ENCODE results near the gene PPP1R9A. TPM values are rescaled to one million over a fixed set of nuclear protein-coding genes. Genes with fewer than 3 reads are reported as not detected.

The PPP1R9A gene
- total and polyA plus RNA-seq, 7 experiments from 2014 or later, result 0.21 to 1.4 TPM; not detected in 5

DNA sequence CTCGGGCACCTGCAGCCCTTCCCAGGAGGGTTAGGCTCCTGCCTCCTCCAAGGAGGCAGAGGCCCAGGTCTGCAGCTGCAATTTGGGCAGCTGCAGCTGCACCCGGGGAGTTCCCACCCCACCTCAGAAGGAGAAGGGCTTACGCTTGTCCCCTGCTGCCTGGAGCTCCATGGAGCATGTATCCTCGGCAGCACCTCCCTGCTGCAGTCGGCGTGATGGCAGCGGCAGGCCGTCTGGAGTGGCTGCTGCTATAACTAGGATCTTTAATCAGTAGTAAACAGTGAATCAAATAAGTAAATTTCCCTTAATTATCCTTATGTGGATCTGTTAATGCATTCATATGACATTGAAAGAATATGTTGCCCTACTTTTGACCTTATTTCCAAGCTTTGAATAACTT, 250.0 kb downstream of the PPP1R9A start:
- H3K27me3 ChIP-seq (ENCODE audit: control insufficient read depth in 2 of 2, insufficient read depth in 2 of 2, low read length in 2 of 2), result no peaks in the 10 kb centered on the region
- POLR2A ChIA-PET, result no interaction called here
- no peak overlapping the region for H3K27ac ChIP-seq (ENCODE audit: low read depth, low read length)
- Mint-ChIP-seq H3K27me3 (peaks cover 0 to 3% (median 0%) of the 10 kb centered on the region in 5 donors), H3K4me3 (no peak overlapping the region), H3K4me1 (no peaks in the 10 kb centered on the region), H3K27ac (no peak overlapping the region), H3K36me3 (no peaks in the 10 kb centered on the region), H3K9me3 (peaks cover 0 to 3% (median 0%) of the 10 kb centered on the region in 11 donors)
- CTCF ChIA-PET, result no interaction called here
- H3K36me3 ChIP-seq (ENCODE audit: control insufficient read depth in 2 of 3, insufficient read depth in 3 of 3, low read length in 3 of 3), result no peaks in the 10 kb centered on the region
- H3K4me3 ChIP-seq (ENCODE audit: low read length), result no peak overlapping the region
- no peaks in the 10 kb centered on the region for H3K4me1 ChIP-seq (ENCODE audit: control insufficient read depth in 2 of 2, insufficient read depth in 2 of 2, low read length in 2 of 2)
- intact Hi-C loops (cut with micrococcal nuclease), result no loop called here
- ATAC-seq (no peak), DNase-seq (no peak)
- H3K9me3 ChIP-seq (ENCODE audit: control insufficient read depth in 2 of 3, low read length in 3 of 3), result no peaks in the 10 kb centered on the region

GRCh38 chr7:95169678-95170077, 262.3 kb downstream of the PPP1R9A start:
- no peak overlapping the region for H3K4me3 Mint-ChIP-seq
- ChIA-PET POLR2A (no interaction called here), CTCF (no interaction called here)
- H3K27ac Mint-ChIP-seq, result no peak overlapping the region
- Histone ChIP-seq H3K27ac (ENCODE audit: low read depth, low read length) (no peak overlapping the region), H3K36me3 (ENCODE audit: control insufficient read depth in 2 of 3, insufficient read depth in 3 of 3, low read length in 3 of 3) (no peaks in the 10 kb centered on the region), H3K4me1 (ENCODE audit: control insufficient read depth in 2 of 2, insufficient read depth in 2 of 2, low read length in 2 of 2) (no peaks in the 10 kb centered on the region), H3K27me3 (ENCODE audit: control insufficient read depth in 2 of 2, insufficient read depth in 2 of 2, low read length in 2 of 2) (no peaks in the 10 kb centered on the region), H3K4me3 (ENCODE audit: low read length) (no peak overlapping the region), H3K9me3 (ENCODE audit: control insufficient read depth in 2 of 3, low read length in 3 of 3) (no peaks in the 10 kb centered on the region)
- peaks cover 0 to 16% (median 0%) of the 10 kb centered on the region in 5 donors for H3K27me3 Mint-ChIP-seq
- no peaks in the 10 kb centered on the region for H3K4me1 Mint-ChIP-seq
- DNase-seq (no peak), ATAC-seq (no peak)
- H3K36me3 Mint-ChIP-seq, result no peaks in the 10 kb centered on the region
- intact Hi-C loops (cut with micrococcal nuclease), result no loop called here
- peaks cover 0 to 4% (median 0%) of the 10 kb centered on the region in 11 donors for H3K9me3 Mint-ChIP-seq

- Histone ChIP-seq H3K4me3 (ENCODE audit: low read length) (no peak overlapping the region), H3K27ac (ENCODE audit: low read depth, low read length) (no peak overlapping the region), H3K4me1 (ENCODE audit: control insufficient read depth in 2 of 2, insufficient read depth in 2 of 2, low read length in 2 of 2) (no peaks in the 10 kb centered on the region), H3K27me3 (ENCODE audit: control insufficient read depth in 2 of 2, insufficient read depth in 2 of 2, low read length in 2 of 2) (no peaks in the 10 kb centered on the region), H3K36me3 (ENCODE audit: control insufficient read depth in 2 of 3, insufficient read depth in 3 of 3, low read length in 3 of 3) (no peaks in the 10 kb centered on the region), H3K9me3 (ENCODE audit: control insufficient read depth in 2 of 3, low read length in 3 of 3) (no peaks in the 10 kb centered on the region)
- ChIA-PET POLR2A (no interaction called here), CTCF (no interaction called here)
- Mint-ChIP-seq H3K4me3 (no peak overlapping the region), H3K27me3 (peaks cover 0 to 11% (median 0%) of the 10 kb centered on the region in 5 donors), H3K27ac (no peak overlapping the region), H3K4me1 (no peaks in the 10 kb centered on the region), H3K36me3 (no peaks in the 10 kb centered on the region), H3K9me3 (peaks cover 0 to 15% (median 0%) of the 10 kb centered on the region in 11 donors)
- intact Hi-C loops (cut with micrococcal nuclease), result no loop called here
- ATAC-seq (no peak), DNase-seq (no peak)
Observed at GRCh38 chr7:95172420-95172819, 265.0 kb downstream of the PPP1R9A start.

GRCh38 chr7:95190515-95190914, 283.1 kb downstream of the PPP1R9A start:
- Histone ChIP-seq H3K27me3 (ENCODE audit: control insufficient read depth in 2 of 2, insufficient read depth in 2 of 2, low read length in 2 of 2) (no peaks in the 10 kb centered on the region), H3K4me1 (ENCODE audit: control insufficient read depth in 2 of 2, insufficient read depth in 2 of 2, low read length in 2 of 2) (no peaks in the 10 kb centered on the region), H3K4me3 (ENCODE audit: low read length) (no peak overlapping the region), H3K27ac (ENCODE audit: low read depth, low read length) (no peak overlapping the region), H3K9me3 (ENCODE audit: control insufficient read depth in 2 of 3, low read length in 3 of 3) (no peaks in the 10 kb centered on the region), H3K36me3 (ENCODE audit: control insufficient read depth in 2 of 3, insufficient read depth in 3 of 3, low read length in 3 of 3) (no peaks in the 10 kb centered on the region)
- DNase-seq, result no peak
- POLR2A ChIA-PET, result no interaction called here
- CTCF ChIA-PET, result no interaction called here
- H3K4me3 Mint-ChIP-seq, result no peak overlapping the region
- peaks cover 0 to 4% (median 0%) of the 10 kb centered on the region in 5 donors for H3K36me3 Mint-ChIP-seq
- no peaks in the 10 kb centered on the region for H3K4me1 Mint-ChIP-seq
- H3K27ac Mint-ChIP-seq, result no peak overlapping the region
- no peak for ATAC-seq
- intact Hi-C loops (cut with micrococcal nuclease), result loop anchor here (1.0 to 2.0 kb wide), 2 partner anchors 286 to 287 kb away; no protein-coding TSS in a partner anchor
- H3K27me3 Mint-ChIP-seq, result peaks cover 0 to 13% (median 5%) of the 10 kb centered on the region in 5 donors
- H3K9me3 Mint-ChIP-seq, result peaks cover 0 to 5% (median 0%) of the 10 kb centered on the region in 11 donors

GRCh38 chr7:95191795-95192194, 284.4 kb downstream of the PPP1R9A start:
- no peaks in the 10 kb centered on the region for H3K27me3 ChIP-seq (ENCODE audit: control insufficient read depth in 2 of 2, insufficient read depth in 2 of 2, low read length in 2 of 2)
- H3K36me3 ChIP-seq (ENCODE audit: control insufficient read depth in 2 of 3, insufficient read depth in 3 of 3, low read length in 3 of 3), result no peaks in the 10 kb centered on the region
- no peak overlapping the region for H3K4me3 ChIP-seq (ENCODE audit: low read length)
- ChIA-PET CTCF (no interaction called here), POLR2A (no interaction called here)
- Mint-ChIP-seq H3K4me1 (no peaks in the 10 kb centered on the region), H3K27me3 (peaks cover 0 to 13% (median 5%) of the 10 kb centered on the region in 5 donors), H3K4me3 (no peak overlapping the region), H3K9me3 (peaks cover 0 to 5% (median 0%) of the 10 kb centered on the region in 11 donors), H3K27ac (no peak overlapping the region), H3K36me3 (peaks cover 0 to 4% (median 0%) of the 10 kb centered on the region in 5 donors)
- DNase-seq (no peak), ATAC-seq (no peak)
- no peaks in the 10 kb centered on the region for H3K9me3 ChIP-seq (ENCODE audit: control insufficient read depth in 2 of 3, low read length in 3 of 3)
- intact Hi-C loops (cut with micrococcal nuclease), result loop anchor here in 1 of 2 donors (2.0 kb wide), 1 partner anchor 285 kb away; no protein-coding TSS in a partner anchor
- no peak overlapping the region for H3K27ac ChIP-seq (ENCODE audit: low read depth, low read length)
- H3K4me1 ChIP-seq (ENCODE audit: control insufficient read depth in 2 of 2, insufficient read depth in 2 of 2, low read length in 2 of 2), result no peaks in the 10 kb centered on the region

GRCh38 chr7:95198863-95199262, 291.5 kb downstream of the PPP1R9A start:
- no peaks in the 10 kb centered on the region for H3K4me1 Mint-ChIP-seq
- intact Hi-C loops (cut with micrococcal nuclease), result loop anchor here in 1 of 2 donors (5.0 kb wide), 1 partner anchor 752 kb away; no protein-coding TSS in a partner anchor
- CTCF ChIA-PET, result no interaction called here

DNA sequence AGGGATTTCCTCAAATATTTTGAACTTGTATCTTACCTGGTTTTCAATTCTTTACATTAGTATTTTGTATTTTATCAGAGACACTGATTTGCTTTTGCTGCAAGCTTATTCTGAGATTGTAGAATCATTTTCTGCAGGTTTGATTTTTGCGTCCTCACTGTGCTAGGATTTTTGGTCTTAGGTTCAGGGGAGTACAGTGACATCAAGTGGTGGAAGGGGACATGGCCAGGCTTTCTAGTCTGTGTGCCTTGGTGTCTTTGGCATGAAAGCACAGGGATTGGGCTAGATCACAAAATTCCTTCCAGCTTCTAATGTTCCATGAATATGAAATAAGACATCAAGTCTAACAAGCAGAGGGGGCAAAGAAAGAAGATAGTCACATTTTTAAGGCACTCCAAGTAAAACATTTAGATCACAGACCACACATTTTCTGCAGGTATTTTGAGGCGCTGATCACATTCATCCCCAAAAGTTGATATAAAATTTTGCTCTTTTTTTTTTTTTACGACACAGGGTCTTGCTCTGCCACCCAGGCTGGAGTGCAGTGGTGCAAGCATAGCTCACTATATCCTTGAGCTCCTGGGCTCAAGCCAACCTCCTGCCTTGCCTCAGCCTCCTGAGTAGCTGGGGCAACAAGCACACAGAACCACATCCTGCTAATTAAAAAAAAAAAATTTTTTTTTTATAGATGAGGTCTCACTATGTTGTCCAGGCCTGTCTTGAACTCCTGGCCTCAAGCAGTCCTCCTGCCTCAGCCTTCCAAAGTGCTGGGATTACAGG, 292.6 kb downstream of the PPP1R9A start:
- Mint-ChIP-seq H3K9me3 (no peaks in the 10 kb centered on the region), H3K4me1 (no peaks in the 10 kb centered on the region), H3K27ac (no peak overlapping the region), H3K27me3 (peaks cover 0 to 8% (median 3%) of the 10 kb centered on the region in 5 donors), H3K36me3 (no peaks in the 10 kb centered on the region), H3K4me3 (no peak overlapping the region)
- Histone ChIP-seq H3K4me3 (ENCODE audit: low read length) (no peak overlapping the region), H3K9me3 (ENCODE audit: control insufficient read depth in 2 of 3, low read length in 3 of 3) (no peaks in the 10 kb centered on the region), H3K4me1 (ENCODE audit: control insufficient read depth in 2 of 2, insufficient read depth in 2 of 2, low read length in 2 of 2) (no peaks in the 10 kb centered on the region), H3K27me3 (ENCODE audit: control insufficient read depth in 2 of 2, insufficient read depth in 2 of 2, low read length in 2 of 2) (no peaks in the 10 kb centered on the region), H3K36me3 (ENCODE audit: control insufficient read depth in 2 of 3, insufficient read depth in 3 of 3, low read length in 3 of 3) (no peaks in the 10 kb centered on the region), H3K27ac (ENCODE audit: low read depth, low read length) (no peak overlapping the region)
- CTCF ChIA-PET, result no interaction called here
- DNase-seq, result no peak
- POLR2A ChIA-PET, result no interaction called here
- intact Hi-C loops (cut with micrococcal nuclease), result loop anchor here in 1 of 2 donors (5.0 kb wide), 1 partner anchor 753 kb away; no protein-coding TSS in a partner anchor
- ATAC-seq, result no peak

More at GRCh38 chr7:95198863-95199262, 291.5 kb downstream of the PPP1R9A start:
- Histone ChIP-seq H3K4me3 (ENCODE audit: low read length) (no peak overlapping the region), H3K27me3 (ENCODE audit: control insufficient read depth in 2 of 2, insufficient read depth in 2 of 2, low read length in 2 of 2) (no peaks in the 10 kb centered on the region), H3K36me3 (ENCODE audit: control insufficient read depth in 2 of 3, insufficient read depth in 3 of 3, low read length in 3 of 3) (no peaks in the 10 kb centered on the region), H3K9me3 (ENCODE audit: control insufficient read depth in 2 of 3, low read length in 3 of 3) (no peaks in the 10 kb centered on the region), H3K27ac (ENCODE audit: low read depth, low read length) (no peak overlapping the region), H3K4me1 (ENCODE audit: control insufficient read depth in 2 of 2, insufficient read depth in 2 of 2, low read length in 2 of 2) (no peaks in the 10 kb centered on the region)
- POLR2A ChIA-PET, result no interaction called here
- no peak overlapping the region for H3K27ac Mint-ChIP-seq
- no peaks in the 10 kb centered on the region for H3K9me3 Mint-ChIP-seq
- no peaks in the 10 kb centered on the region for H3K36me3 Mint-ChIP-seq
- no peak overlapping the region for H3K4me3 Mint-ChIP-seq
- DNase-seq (no peak), ATAC-seq (no peak)
- peaks cover 0 to 8% (median 3%) of the 10 kb centered on the region in 5 donors for H3K27me3 Mint-ChIP-seq

All from naive thymus-derived CD4-positive, alpha-beta T cell (primary cell).